Muscle layer of duodenum (tissue), 2 donors: ENCODE results near the gene MTO1.
"Not testable (repeated sequence)": the region's sequence is repeated elsewhere in the genome, so short reads cannot be mapped to it uniquely, and the experiment has no call there.

ENCODE experiments used
- H3K27ac ChIP-seq: one replicate; pipeline ENCODE4 v1.7.0; 2013; ENCODE audit warnings: mild to moderate bottlenecking, low read length
- H3K27me3 ChIP-seq: one replicate; pipeline ENCODE4 v1.7.0; 2013; ENCODE audit warnings: low read depth, mild to moderate bottlenecking, control low read depth, low read length
- H3K36me3 ChIP-seq, 2 donors: one replicate each; pipeline ENCODE4 v1.7.0; 2013; ENCODE audit warnings: low read length in 2 of 2, control low read depth in 1 of 2, mild to moderate bottlenecking in 1 of 2; ENCODE audit not compliant: insufficient read depth in 2 of 2, control insufficient read depth in 1 of 2
- H3K4me1 ChIP-seq, 2 donors: one replicate each; pipeline ENCODE4 v1.7.0; 2013; ENCODE audit warnings: low read length in 2 of 2, mild to moderate bottlenecking in 2 of 2, control low read depth in 1 of 2, moderate library complexity in 1 of 2; ENCODE audit not compliant: insufficient read depth in 2 of 2, control insufficient read depth in 1 of 2
- H3K4me3 ChIP-seq, 2 donors: one replicate each; pipeline ENCODE4 v1.7.0; 2013; ENCODE audit warnings: low read length in 2 of 2, low read depth in 1 of 2, mild to moderate bottlenecking in 1 of 2
- H3K9me3 ChIP-seq, 2 donors: one replicate each; pipeline ENCODE4 v1.7.0; 2013; ENCODE audit warnings: low read length in 2 of 2, control low read depth in 1 of 2, mild to moderate bottlenecking in 1 of 2; ENCODE audit not compliant: control insufficient read depth in 1 of 2
- donor health status: healthy.

MTO1 gene

DNA sequence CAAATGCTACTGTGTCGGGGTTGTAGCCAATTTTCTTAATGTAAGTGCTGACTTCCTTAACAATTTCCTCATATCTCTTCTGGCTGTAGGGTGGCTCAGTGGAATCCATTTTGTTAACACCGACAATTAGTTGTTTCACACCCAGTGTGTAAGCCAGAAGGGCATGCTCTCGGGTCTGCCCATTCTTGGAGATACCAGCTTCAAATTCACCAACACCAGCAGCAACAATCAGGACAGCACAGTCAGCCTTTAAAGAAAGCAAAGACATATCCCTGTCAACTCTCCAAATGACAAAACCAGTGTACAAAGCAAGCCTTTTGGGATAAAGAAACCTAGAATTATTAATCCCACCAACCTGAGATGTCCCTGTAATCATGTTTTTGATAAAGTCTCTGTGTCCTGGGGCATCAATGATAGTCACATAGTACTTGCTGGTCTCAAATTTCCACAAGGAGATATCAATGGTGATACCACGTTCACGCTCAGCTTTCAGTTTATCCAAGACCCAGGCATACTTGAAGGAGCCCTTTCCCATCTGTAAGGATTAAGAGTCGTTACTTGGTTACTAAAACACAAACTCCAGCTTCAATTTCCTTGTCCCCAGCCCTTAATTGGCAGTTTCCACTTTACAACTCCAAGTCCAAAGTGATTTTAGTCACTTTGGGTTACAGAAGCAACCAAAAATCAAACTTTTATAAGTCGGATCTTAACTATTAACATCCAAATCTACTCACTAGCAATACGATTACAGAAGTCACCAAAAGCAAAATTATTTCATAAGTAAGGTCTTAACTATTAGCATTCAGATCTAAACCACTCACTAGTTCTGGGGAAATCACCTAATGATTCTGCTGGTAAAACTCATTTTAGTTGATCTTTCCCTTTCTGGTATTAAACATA is 57.7 kb downstream of the MTO1 start:
- Histone ChIP-seq H3K27ac (peak overlapping the region; percentile 99), H3K4me1 (peaks cover 32 to 42% of the 10 kb centered on the region in 2 donors), H3K36me3 (peaks cover 48 to 54% of the 10 kb centered on the region in 2 donors), H3K4me3 (peak overlapping the region; percentile 91 to 95)
- H3K9me3 ChIP-seq, H3K27me3 ChIP-seq: not testable (repeated sequence)

DNA sequence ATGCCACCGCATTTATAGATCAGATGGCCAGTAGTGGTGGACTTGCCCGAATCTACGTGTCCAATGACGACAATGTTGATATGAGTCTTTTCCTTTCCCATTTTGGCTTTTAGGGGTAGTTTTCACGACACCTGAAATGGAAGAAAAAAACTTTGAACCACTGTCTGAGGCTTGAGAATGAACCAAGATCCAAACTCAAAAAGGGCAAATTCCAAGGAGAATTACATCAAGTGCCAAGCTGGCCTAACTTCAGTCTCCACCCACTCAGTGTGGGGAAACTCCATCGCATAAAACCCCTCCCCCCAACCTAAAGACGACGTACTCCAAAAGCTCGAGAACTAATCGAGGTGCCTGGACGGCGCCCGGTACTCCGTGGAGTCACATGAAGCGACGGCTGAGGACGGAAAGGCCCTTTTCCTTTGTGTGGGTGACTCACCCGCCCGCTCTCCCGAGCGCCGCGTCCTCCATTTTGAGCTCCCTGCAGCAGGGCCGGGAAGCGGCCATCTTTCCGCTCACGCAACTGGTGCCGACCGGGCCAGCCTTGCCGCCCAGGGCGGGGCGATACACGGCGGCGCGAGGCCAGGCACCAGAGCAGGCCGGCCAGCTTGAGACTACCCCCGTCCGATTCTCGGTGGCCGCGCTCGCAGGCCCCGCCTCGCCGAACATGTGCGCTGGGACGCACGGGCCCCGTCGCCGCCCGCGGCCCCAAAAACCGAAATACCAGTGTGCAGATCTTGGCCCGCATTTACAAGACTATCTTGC is 58.6 kb downstream of the MTO1 start:
- peak overlapping the region; percentile 99 for H3K27ac ChIP-seq
- peaks cover 30 to 39% of the 10 kb centered on the region in 2 donors for H3K4me1 ChIP-seq
- peak overlapping the region; percentile 91 to 95 for H3K4me3 ChIP-seq
- peaks cover 43 to 53% of the 10 kb centered on the region in 2 donors for H3K36me3 ChIP-seq
- no peaks in the 10 kb centered on the region for H3K27me3 ChIP-seq
- H3K9me3 ChIP-seq, result no peaks in the 10 kb centered on the region

DNA sequence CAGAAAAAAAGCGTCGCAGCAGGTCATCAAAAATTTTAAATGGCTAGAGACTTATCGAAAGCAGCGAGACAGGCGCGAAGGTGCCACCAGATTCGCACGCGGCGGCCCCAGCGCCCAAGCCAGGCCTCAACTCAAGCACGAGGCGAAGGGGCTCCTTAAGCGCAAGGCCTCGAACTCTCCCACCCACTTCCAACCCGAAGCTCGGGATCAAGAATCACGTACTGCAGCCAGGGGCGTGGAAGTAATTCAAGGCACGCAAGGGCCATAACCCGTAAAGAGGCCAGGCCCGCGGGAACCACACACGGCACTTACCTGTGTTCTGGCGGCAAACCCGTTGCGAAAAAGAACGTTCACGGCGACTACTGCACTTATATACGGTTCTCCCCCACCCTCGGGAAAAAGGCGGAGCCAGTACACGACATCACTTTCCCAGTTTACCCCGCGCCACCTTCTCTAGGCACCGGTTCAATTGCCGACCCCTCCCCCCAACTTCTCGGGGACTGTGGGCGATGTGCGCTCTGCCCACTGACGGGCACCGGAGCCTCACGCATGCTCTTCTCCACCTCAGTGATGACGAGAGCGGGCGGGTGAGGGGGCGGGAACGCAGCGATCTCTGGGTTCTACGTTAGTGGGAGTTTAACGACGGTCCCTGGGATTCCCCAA is 59.3 kb downstream of the MTO1 start, which contains the start of gene EEF1A1:
Gene EEF1A1 (minus strand): TSS at position 345 of the 663 bp plus-strand sequence. CDS start 1,006 bp downstream, outside the sequence.
- peak within 1 kb of the TSS; percentile 91 to 95 for H3K4me3 ChIP-seq
- H3K36me3 ChIP-seq, result peaks cover 38 to 48% of the 10 kb centered on the region in 2 donors
- peaks cover 23 to 34% of the 10 kb centered on the region in 2 donors for H3K4me1 ChIP-seq
- H3K27me3 ChIP-seq, result no peaks in the 10 kb centered on the region
- H3K9me3 ChIP-seq, result no peaks in the 10 kb centered on the region
- H3K27ac ChIP-seq, result peak within 1 kb of the TSS; percentile 99

DNA sequence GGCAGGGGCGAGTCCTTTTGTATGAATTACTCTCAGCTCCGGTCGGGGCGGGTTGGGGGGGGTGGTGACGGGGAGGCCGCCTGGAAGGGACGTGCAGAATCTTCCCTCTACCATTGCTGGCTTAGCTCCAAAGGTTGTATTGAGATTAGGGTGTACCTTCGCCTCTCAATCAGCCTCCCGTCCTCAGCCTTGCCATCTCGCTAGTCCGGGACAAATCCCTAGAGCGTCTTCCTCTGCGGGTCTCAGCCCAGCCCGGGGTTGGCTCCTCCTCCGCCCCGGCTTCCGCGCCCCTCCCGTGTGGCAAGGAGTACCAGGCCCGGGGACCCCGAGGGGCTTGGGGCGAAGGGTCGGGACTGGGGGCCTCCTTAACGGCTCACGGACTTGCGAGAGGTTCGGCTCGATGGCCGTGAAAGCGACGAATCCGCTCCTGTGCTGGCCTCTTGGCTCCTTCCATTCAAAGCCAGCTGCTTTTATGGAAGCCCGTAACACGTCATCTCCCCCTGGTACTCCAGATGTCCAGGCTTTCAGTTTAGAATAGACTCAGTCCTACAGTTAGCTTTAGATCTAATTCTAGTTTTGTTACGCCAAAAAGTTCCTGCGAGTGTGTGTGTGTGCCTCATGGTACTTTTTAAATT is 59.9 kb downstream of the MTO1 start:
- Histone ChIP-seq H3K4me3 (peak overlapping the region; percentile 78 to 91), H3K4me1 (peaks cover 17 to 27% of the 10 kb centered on the region in 2 donors), H3K36me3 (peaks cover 32 to 43% of the 10 kb centered on the region in 2 donors), H3K9me3 (no peaks in the 10 kb centered on the region), H3K27ac (peak overlapping the region; percentile 99), H3K27me3 (no peaks in the 10 kb centered on the region)

DNA sequence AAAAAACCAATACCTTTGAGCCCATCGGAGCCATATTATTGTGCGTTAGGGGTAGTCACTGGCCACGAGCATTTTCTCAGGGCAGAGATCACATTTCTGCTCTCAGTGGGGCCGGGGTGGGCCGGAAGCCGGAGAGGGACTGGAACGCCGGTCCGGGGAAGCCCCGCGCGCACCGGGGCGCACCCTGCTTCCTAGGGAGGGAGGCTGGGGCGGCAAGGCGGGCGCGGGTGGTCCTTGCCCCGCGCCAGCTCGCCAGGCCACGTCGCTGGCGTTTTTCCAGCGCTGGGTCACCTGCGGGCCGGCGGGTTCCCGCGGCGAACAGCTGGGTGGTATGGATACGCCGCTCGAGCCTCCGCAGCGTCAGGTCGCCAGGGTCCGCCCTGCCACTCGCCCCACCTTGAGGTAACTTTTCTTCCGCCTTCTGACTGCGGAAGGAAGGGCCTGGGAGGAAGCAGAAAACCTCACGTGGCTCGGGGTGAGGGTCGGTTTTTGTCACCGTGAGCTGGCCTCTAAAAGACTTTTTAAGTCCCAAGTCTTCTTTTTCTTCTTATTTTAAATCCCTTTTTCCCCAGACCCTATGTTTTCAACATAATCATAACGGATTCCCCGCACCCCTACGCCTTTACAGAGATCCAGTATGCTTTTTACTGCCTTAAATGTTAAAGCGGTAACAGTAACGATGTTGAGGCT is 62.0 kb downstream of the MTO1 start:
- peaks cover 6 to 11% of the 10 kb centered on the region in 2 donors for H3K4me1 ChIP-seq
- no peaks in the 10 kb centered on the region for H3K27me3 ChIP-seq
- H3K9me3 ChIP-seq, result no peaks in the 10 kb centered on the region
- peak overlapping the region; percentile 99 for H3K27ac ChIP-seq
- peak overlapping the region; percentile 66 to 76 for H3K4me3 ChIP-seq
- H3K36me3 ChIP-seq, result peaks cover 16 to 25% of the 10 kb centered on the region in 2 donors

DNA sequence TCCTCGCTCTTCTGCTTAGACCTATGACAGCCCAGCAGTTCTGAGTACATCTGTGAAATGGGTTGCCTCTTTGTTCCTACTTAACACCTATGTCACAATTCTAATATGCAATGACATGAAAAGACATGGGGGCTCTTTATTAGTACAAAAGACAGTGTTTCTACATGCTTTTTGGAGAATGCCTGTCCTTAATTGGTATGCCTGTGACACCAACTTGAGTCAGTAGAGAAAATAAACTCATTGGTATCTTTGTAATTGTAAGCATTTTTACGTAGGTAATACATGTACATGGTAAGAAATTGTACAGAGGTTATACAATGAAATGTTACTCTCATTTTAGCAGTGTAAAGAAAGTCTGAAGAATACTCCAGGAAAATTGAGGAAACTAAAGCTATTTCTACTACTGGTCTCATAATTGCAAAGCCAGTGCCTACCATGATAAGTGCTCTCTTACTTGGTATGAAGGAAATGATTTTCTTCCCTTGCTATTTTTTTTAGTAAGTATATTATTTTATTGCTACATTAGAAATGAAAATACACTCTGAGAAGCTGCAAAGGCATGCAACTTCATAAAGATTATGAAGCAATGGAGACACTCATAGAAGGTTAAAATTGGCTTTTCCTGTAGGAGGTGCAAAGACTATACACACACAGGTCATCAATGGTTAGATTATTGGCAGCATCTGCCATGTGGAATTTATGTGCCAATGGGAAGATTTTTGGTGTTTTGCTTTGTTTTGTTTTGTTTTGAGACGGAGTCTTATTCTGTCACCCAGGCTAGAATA is 64.2 kb downstream of the MTO1 start:
- H3K4me3 ChIP-seq, result no peak overlapping the region
- H3K4me1 ChIP-seq, result peaks cover 4 to 5% of the 10 kb centered on the region in 2 donors
- H3K27me3 ChIP-seq, result no peaks in the 10 kb centered on the region
- H3K36me3 ChIP-seq, result peaks cover 0 to 6% of the 10 kb centered on the region in 2 donors
- no peak overlapping the region for H3K27ac ChIP-seq
- no peaks in the 10 kb centered on the region for H3K9me3 ChIP-seq

DNA sequence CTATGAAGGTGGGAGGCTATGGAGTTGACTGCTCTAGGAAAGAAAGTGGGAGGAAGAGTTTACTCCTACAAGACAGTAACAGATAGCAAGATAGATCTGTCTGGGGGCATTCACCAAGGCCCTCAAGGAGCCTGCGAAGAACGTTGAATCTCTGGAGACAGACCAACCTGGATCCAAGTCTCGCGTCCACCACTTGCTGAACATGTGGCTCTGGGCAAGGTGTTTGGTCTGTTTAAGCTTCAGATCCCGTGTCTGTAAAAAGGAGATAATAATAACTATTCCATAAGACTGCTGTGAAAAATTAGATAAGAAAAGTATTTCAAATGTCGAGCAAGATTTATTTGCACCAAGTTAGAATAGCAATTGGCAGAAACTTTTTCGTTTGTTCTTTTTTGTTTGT is 67.4 kb downstream of the MTO1 start:
- H3K27me3 ChIP-seq, result no peaks in the 10 kb centered on the region
- H3K4me3 ChIP-seq, result no peak overlapping the region
- no peaks in the 10 kb centered on the region for H3K4me1 ChIP-seq
- no peak overlapping the region for H3K27ac ChIP-seq
- H3K9me3 ChIP-seq, result no peaks in the 10 kb centered on the region
- no peaks in the 10 kb centered on the region for H3K36me3 ChIP-seq

DNA sequence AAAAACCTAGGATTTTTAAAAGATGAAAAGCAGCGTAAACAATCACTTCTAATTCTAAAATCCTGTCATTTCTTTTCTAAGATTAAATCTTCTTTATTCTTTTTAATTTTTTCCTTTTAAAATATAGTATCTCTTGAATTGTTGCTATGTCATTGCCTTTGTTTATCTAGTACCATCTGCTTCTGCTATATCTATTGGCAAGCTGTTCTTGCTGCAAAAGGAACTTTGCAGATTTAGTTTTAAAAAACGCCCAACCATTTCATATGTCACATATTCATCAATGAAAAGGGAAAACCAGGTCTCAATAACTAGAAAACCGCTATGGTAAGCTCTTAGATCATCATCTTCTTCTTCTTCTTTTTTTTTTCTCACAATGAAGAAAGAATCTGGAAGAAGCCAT is 70.8 kb downstream of the MTO1 start:
- H3K36me3 ChIP-seq, result no peaks in the 10 kb centered on the region
- no peaks in the 10 kb centered on the region for H3K4me1 ChIP-seq
- H3K9me3 ChIP-seq, result no peaks in the 10 kb centered on the region
- H3K27ac ChIP-seq, result no peak overlapping the region
- no peak overlapping the region for H3K4me3 ChIP-seq
- H3K27me3 ChIP-seq, result no peaks in the 10 kb centered on the region

DNA sequence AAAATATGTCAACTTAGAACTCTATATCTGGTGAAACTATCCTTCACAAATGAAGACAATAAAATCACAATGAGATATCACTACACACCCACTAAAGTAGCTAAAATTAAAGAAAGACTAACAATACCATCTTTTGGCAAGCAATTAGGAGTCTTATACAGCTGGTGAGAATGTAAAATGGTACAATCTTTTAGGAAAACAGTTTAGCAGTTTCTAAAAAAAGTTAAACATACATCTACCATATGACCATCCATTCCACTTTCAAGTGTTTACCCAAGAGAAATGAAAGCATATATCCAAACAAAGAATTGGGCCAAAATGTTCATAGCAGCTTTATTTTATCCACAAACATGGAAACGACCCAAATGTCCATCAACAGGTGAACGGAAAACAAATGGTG is 73.1 kb downstream of the MTO1 start:
- H3K27me3 ChIP-seq, result no peaks in the 10 kb centered on the region
- H3K4me1 ChIP-seq, result no peaks in the 10 kb centered on the region
- H3K9me3 ChIP-seq, result no peaks in the 10 kb centered on the region
- no peaks in the 10 kb centered on the region for H3K36me3 ChIP-seq
- no peak overlapping the region for H3K27ac ChIP-seq
- no peak overlapping the region for H3K4me3 ChIP-seq

DNA sequence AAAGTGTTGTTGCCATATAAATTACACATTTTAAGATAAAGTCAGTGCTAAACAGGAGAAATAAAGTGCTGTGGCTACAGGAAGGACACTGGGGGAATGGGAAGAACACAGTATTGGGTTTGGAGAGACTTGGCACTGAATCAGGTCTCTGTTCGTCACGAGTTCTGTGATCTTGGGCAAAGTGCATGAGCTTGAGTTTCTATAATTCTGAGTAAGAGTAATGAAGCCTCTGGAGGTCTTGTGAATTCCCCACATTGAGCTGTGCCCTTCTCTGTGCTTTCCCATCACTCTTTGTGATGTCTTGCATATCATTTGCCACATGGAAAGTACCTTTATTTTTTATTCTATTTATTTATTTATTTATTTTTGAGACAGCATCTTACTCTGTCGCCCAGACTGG is 76.1 kb downstream of the MTO1 start:
- H3K36me3 ChIP-seq, result no peaks in the 10 kb centered on the region
- H3K27ac ChIP-seq, result no peak overlapping the region
- H3K4me3 ChIP-seq, result no peak overlapping the region
- no peaks in the 10 kb centered on the region for H3K9me3 ChIP-seq
- H3K27me3 ChIP-seq, result no peaks in the 10 kb centered on the region
- H3K4me1 ChIP-seq, result no peaks in the 10 kb centered on the region
